BLaER1 treated with 17β-estradiol and CSF1 and Interleukin-3, amounts not matched to agents 10 nM and 100 nM (cell line): Measurements from ENCODE around the gene NLRP6.

Experiments
- H3K27ac ChIP-seq, 11 experiments: shearing (Covaris generic); formaldehyde crosslinking; 2 replicates each; pipeline ENCODE4 v1.8.1; 2022
- H3K27me3 ChIP-seq, 11 experiments: shearing (Covaris generic); formaldehyde crosslinking; 2 replicates each; pipeline ENCODE4 v1.8.1; 2022
- H3K36me3 ChIP-seq, 11 experiments: shearing (Covaris generic); formaldehyde crosslinking; 2 replicates each; pipeline ENCODE4 v1.8.1; 2022
- H3K4me1 ChIP-seq, 10 experiments: shearing (Covaris generic); formaldehyde crosslinking; 2 replicates each; pipeline ENCODE4 v1.8.1; 2022
- H3K4me2 ChIP-seq, 11 experiments: shearing (Covaris generic); formaldehyde crosslinking; 2 replicates each; pipeline ENCODE4 v1.8.1; 2022
- H3K4me3 ChIP-seq, 10 experiments: shearing (Covaris generic); formaldehyde crosslinking; 2 replicates each; pipeline ENCODE4 v1.8.1; 2022
- H3K9ac ChIP-seq, 11 experiments: shearing (Covaris generic); formaldehyde crosslinking; 2 replicates each; pipeline ENCODE4 v1.8.1; 2022
- H3K9me3 ChIP-seq, 11 experiments: shearing (Covaris generic); formaldehyde crosslinking; replicated peaks in 1 of 11; 2 replicates each; pipeline ENCODE4 v1.8.1; 2022
- H4K20me1 ChIP-seq, 11 experiments: shearing (Covaris generic); formaldehyde crosslinking; 2 replicates each; pipeline ENCODE4 v1.8.1; 2022
- Cebpa-rat ChIP-seq, 11 experiments: shearing (Covaris generic); IDR thresholded peaks; 2 replicates each; pipeline ENCODE4 v1.8.1; 2022

NLRP6 gene

GRCh38 chr11:272931-273198 lies 5.3 kb upstream of the NLRP6 start:
- H3K4me3 ChIP-seq: no peak overlapping the region
- no peaks in the 10 kb centered on the region for H4K20me1 ChIP-seq
- H3K27ac ChIP-seq: peak overlapping the region in 9 of 11 experiments; percentile 1 to 100 (median 99); a peak in 14 of 22 replicates
- no peak for TF ChIP-seq Cebpa-rat (IDR thresholded peaks at IDR 0.05)
- no peaks in the 10 kb centered on the region for H3K36me3 ChIP-seq
- H3K4me2 ChIP-seq: peak overlapping the region in 4 of 11 experiments; percentile 78 to 98 (median 92); a peak in 5 of 22 replicates
- no peak overlapping the region for H3K9ac ChIP-seq
- H3K27me3 ChIP-seq: peaks cover 3 to 16% (median 6%) of the 10 kb centered on the region in 11 experiments; a peak in 20 of 22 replicates
- H3K4me1 ChIP-seq: peaks cover 32 to 72% (median 42%) of the 10 kb centered on the region in 10 experiments
- peaks cover 0 to 23% (median 11%) of the 10 kb centered on the region in 11 experiments; a peak in 16 of 22 replicates for H3K9me3 ChIP-seq

DNA sequence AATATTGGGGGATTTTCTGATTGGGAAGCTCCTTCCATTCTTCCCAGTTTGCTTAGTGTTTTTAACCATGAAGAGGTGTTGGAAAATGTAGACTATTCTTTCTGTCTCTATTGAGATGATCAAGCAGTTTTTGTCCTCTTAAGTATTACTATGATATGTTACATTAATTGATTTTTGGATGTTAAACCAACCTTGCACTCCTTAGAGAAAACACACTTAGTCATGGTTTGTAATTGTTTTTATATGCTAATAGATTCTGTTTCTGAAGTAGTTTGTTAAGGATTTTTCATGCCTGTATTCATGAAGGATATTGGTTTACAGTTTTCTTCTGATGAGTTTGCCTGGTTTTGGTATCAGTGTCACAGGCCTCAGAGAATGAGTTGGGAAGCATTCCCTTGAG lies 2.0 kb upstream of the NLRP6 start:
- Histone ChIP-seq H4K20me1 (peaks cover 0 to 12% (median 4%) of the 10 kb centered on the region in 11 experiments; a peak in 9 of 22 replicates), H3K9ac (no peak overlapping the region), H3K4me2 (peak overlapping the region in 1 of 11 experiments; percentile 46; a peak in 1 of 22 replicates), H3K4me1 (peaks cover 30 to 85% (median 40%) of the 10 kb centered on the region in 10 experiments), H3K4me3 (no peak overlapping the region), H3K36me3 (no peaks in the 10 kb centered on the region), H3K27ac (no peak overlapping the region), H3K9me3 (peaks cover 0 to 35% (median 20%) of the 10 kb centered on the region in 11 experiments; a peak in 20 of 22 replicates), H3K27me3 (peaks cover 34 to 50% (median 40%) of the 10 kb centered on the region in 11 experiments)
- TF ChIP-seq Cebpa-rat (IDR thresholded peaks at IDR 0.05): no peak

DNA sequence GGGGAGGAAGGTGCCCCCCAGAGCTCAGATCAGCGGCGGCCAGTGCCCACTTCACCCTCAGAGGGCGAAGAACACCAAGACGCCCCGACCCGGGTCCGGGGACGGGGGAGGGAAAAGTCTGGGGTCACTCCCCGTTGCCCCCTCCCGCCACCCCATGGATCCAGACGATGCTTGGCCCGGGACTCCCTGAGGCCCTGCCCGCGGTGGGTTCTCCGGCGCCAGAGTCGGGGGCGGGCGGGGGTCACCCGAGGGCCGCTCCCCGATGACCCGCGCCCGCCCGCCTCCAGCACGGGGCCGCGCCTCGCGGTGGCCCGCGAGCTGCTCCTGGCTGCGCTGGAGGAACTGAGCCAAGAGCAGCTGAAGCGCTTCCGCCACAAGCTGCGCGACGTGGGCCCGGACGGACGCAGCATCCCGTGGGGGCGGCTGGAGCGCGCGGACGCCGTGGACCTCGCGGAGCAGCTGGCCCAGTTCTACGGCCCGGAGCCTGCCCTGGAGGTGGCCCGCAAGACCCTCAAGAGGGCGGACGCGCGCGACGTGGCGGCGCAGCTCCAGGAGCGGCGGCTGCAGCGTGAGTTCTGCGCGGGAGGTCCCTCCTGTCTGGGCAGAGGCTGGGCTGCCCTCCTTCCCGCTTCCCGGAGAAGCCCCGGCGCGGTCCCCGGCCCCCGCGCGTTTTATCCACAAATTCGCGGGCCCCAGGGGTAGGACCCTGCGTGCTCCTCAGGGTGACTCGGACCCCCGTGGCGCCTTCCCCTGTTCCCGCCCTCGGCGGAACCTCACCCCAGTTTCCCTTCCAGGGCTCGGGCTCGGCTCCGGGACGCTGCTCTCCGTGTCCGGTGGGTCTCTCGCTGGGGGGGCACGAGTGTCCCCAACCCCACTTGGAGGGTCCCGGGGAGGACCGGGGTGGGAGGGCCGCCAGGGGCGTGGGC lies 1.1 kb downstream of the NLRP6 start:
- Histone ChIP-seq H3K9me3 (peaks cover 0 to 31% (median 17%) of the 10 kb centered on the region in 11 experiments; a peak in 19 of 22 replicates), H3K27me3 (peaks cover 63 to 81% (median 70%) of the 10 kb centered on the region in 11 experiments), H3K9ac (peak overlapping the region in 5 of 11 experiments; percentile 14 to 68 (median 37); a peak in 4 of 22 replicates), H3K27ac (peak overlapping the region in 1 of 11 experiments; percentile 31; a peak in 2 of 22 replicates), H4K20me1 (peaks cover 0 to 29% (median 7%) of the 10 kb centered on the region in 11 experiments; a peak in 10 of 22 replicates), H3K4me1 (peaks cover 32 to 69% (median 38%) of the 10 kb centered on the region in 10 experiments), H3K36me3 (no peaks in the 10 kb centered on the region), H3K4me2 (peak overlapping the region; percentile 46 to 84 (median 64)), H3K4me3 (peak overlapping the region; percentile 11 to 57 (median 44); a peak in 19 of 20 replicates)
- no peak for TF ChIP-seq Cebpa-rat (IDR thresholded peaks at IDR 0.05)

DNA sequence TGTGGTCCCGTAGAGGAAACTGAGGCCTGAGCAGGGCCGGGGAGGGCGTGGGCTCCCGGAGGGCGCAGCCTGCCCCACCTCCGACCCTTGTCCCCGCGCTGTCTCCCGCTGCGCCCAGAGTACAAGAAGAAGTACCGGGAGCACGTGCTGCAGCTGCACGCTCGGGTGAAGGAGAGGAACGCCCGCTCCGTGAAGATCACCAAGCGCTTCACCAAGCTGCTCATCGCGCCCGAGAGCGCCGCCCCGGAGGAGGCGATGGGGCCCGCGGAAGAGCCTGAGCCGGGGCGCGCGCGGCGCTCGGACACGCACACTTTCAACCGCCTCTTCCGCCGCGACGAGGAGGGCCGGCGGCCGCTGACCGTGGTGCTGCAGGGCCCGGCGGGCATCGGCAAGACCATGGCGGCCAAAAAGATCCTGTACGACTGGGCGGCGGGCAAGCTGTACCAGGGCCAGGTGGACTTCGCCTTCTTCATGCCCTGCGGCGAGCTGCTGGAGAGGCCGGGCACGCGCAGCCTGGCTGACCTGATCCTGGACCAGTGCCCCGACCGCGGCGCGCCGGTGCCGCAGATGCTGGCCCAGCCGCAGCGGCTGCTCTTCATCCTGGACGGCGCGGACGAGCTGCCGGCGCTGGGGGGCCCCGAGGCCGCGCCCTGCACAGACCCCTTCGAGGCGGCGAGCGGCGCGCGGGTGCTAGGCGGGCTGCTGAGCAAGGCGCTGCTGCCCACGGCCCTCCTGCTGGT lies 1.9 kb downstream of the NLRP6 start:
- Histone ChIP-seq H3K36me3 (no peaks in the 10 kb centered on the region), H3K27ac (peak overlapping the region in 1 of 11 experiments; percentile 31; a peak in 2 of 22 replicates), H3K9me3 (peaks cover 0 to 31% (median 17%) of the 10 kb centered on the region in 11 experiments; a peak in 19 of 22 replicates), H4K20me1 (peaks cover 0 to 29% (median 7%) of the 10 kb centered on the region in 11 experiments; a peak in 10 of 22 replicates), H3K4me1 (peaks cover 32 to 61% (median 38%) of the 10 kb centered on the region in 10 experiments), H3K4me2 (peak overlapping the region; percentile 46 to 84 (median 64)), H3K9ac (peak overlapping the region in 3 of 11 experiments; percentile 14 to 68 (median 48); a peak in 3 of 22 replicates), H3K4me3 (peak overlapping the region; percentile 11 to 57 (median 44); a peak in 19 of 20 replicates), H3K27me3 (peaks cover 67 to 89% (median 79%) of the 10 kb centered on the region in 11 experiments)
- TF ChIP-seq Cebpa-rat (IDR thresholded peaks at IDR 0.05): no peak

GRCh38 chr11:280706-281485 lies 2.7 kb downstream of the NLRP6 start:
- Histone ChIP-seq H3K4me3 (peak overlapping the region in 8 of 10 experiments; percentile 11 to 57 (median 45); a peak in 9 of 20 replicates), H3K36me3 (no peaks in the 10 kb centered on the region), H3K27ac (no peak overlapping the region), H3K9me3 (peaks cover 0 to 31% (median 15%) of the 10 kb centered on the region in 11 experiments; a peak in 19 of 22 replicates), H3K4me2 (peak overlapping the region; percentile 46 to 84 (median 64)), H3K9ac (no peak overlapping the region; a peak in 1 of 22 replicates), H3K27me3 (peaks cover 75 to 96% (median 86%) of the 10 kb centered on the region in 11 experiments), H3K4me1 (peaks cover 32 to 53% (median 38%) of the 10 kb centered on the region in 10 experiments), H4K20me1 (peaks cover 0 to 29% (median 7%) of the 10 kb centered on the region in 11 experiments; a peak in 11 of 22 replicates)
- no peak for TF ChIP-seq Cebpa-rat (IDR thresholded peaks at IDR 0.05)

GRCh38 chr11:281486-282161 lies 3.4 kb downstream of the NLRP6 start:
- peaks cover 81 to 100% (median 94%) of the 10 kb centered on the region in 11 experiments for H3K27me3 ChIP-seq
- peaks cover 0 to 23% (median 10%) of the 10 kb centered on the region in 11 experiments; a peak in 15 of 22 replicates for H3K9me3 ChIP-seq
- TF ChIP-seq Cebpa-rat (IDR thresholded peaks at IDR 0.05): no peak
- H4K20me1 ChIP-seq: peaks cover 0 to 29% (median 7%) of the 10 kb centered on the region in 11 experiments; a peak in 11 of 22 replicates
- H3K9ac ChIP-seq: no peak overlapping the region; a peak in 1 of 22 replicates
- H3K4me2 ChIP-seq: peak overlapping the region; percentile 46 to 84 (median 64)
- peak overlapping the region in 2 of 10 experiments; percentile 35; a peak in 5 of 20 replicates for H3K4me3 ChIP-seq
- no peak overlapping the region for H3K27ac ChIP-seq
- H3K36me3 ChIP-seq: no peaks in the 10 kb centered on the region
- H3K4me1 ChIP-seq: peaks cover 33 to 53% (median 38%) of the 10 kb centered on the region in 10 experiments

DNA sequence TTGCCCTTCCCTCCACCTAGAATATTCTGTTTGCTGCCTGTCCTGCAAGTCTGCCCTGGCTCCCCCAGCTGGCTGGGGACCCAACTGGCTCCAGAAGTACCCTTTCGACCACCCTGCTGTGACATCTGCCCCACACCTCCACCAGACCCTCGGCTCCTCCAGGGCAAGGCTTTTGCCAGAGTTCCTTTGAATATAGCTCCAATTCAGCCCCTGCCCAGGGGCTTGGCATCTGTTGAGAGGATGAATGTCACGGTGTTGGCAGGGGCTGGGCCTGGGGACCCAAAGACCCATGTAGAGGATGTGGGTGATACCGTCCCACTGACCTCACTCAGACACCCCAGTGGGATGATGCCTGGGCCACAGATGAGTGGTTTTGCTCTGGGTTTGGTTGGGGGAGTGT lies 4.0 kb downstream of the NLRP6 start:
- peaks cover 36 to 54% (median 43%) of the 10 kb centered on the region in 10 experiments for H3K4me1 ChIP-seq
- no peak overlapping the region for H3K4me3 ChIP-seq
- H3K9ac ChIP-seq: 0 out of 22 replicates have a peak overlapping the region, but pooled peaks of 1 of the 11 experiments have one; percentile 18
- H3K4me2 ChIP-seq: peak overlapping the region in 8 of 11 experiments; percentile 7 to 84 (median 38); a peak in 10 of 22 replicates
- peaks cover 0 to 29% (median 7%) of the 10 kb centered on the region in 11 experiments; a peak in 11 of 22 replicates for H4K20me1 ChIP-seq
- peaks cover 0 to 20% (median 6%) of the 10 kb centered on the region in 11 experiments; a peak in 13 of 22 replicates for H3K9me3 ChIP-seq
- TF ChIP-seq Cebpa-rat (IDR thresholded peaks at IDR 0.05): no peak
- no peak overlapping the region for H3K27ac ChIP-seq
- no peaks in the 10 kb centered on the region for H3K36me3 ChIP-seq
- peaks cover 85 to 100% (median 98%) of the 10 kb centered on the region in 11 experiments for H3K27me3 ChIP-seq
